Endothelial cell of umbilical vein (primary cell): ENCODE data around the gene PHLDB2. TPM values are rescaled to one million over a fixed set of nuclear protein-coding genes. Genes with fewer than 3 reads are reported as not detected.

ENCODE experiments used
- BruUV-seq: library from RNA; stranded (reverse); fragments of 400-500 nt; replicated peaks from 2 replicates; lab custom pipeline; 2021; lab: Mats Ljungman, UMichigan
- CTCF ChIA-PET: fragments of 300-600, 350-600 bp; sonication (Branson Sonifier 250); formaldehyde crosslinking; loops from one replicate; lab custom pipeline; 2021; ENCODE audit warnings: antibody characterized with exemption, inconsistent platforms; lab: Charles Lee
- POLR2A ChIA-PET: fragments of 300-600, 350-600 bp; sonication (Branson Sonifier 250); formaldehyde crosslinking; loops from one replicate; lab custom pipeline; 2021; ENCODE audit warnings: antibody characterized with exemption, inconsistent platforms; lab: Charles Lee
- DNase-seq: peaks from one replicate; pipeline ENCODE4 v3.0.0-alpha.2; 2011; ENCODE audit warnings: low read depth, low spot score
- FAIRE-seq: peaks from 2 replicates; lab custom pipeline; 2011; peaks lifted over from hg19 to GRCh38; lab: Jason Lieb, UNC
- H2AFZ ChIP-seq: 2 replicates; pipeline ENCODE4 v1.6.0; 2012; ENCODE audit warnings: low read depth, low read length, control low read depth, inconsistent platforms
- H3K27ac ChIP-seq: 2 replicates; pipeline ENCODE4 v1.5.1; 2011; ENCODE audit warnings: low read depth, mild to moderate bottlenecking, control low read depth, low read length, moderate library complexity; ENCODE audit not compliant: insufficient read depth
- H3K27me3 ChIP-seq, 2 experiments: 2 replicates each; pipeline versions ENCODE4 v1.6.0 to v1.6.1; 2011; ENCODE audit warnings: low read length in 2 of 2, mixed read lengths in 1 of 2; ENCODE audit not compliant: control insufficient read depth in 2 of 2, insufficient read depth in 2 of 2
- H3K36me3 ChIP-seq, 2 experiments: 2 replicates in 1 of 2; 3 replicates in 1 of 2; pipeline ENCODE4 v1.5.1; 2011; ENCODE audit warnings: low read length in 2 of 2, mild to moderate bottlenecking in 1 of 2, moderate library complexity in 1 of 2; ENCODE audit not compliant: control insufficient read depth in 2 of 2, insufficient read depth in 2 of 2; ENCODE audit errors: extremely low read depth in 1 of 2
- H3K4me1 ChIP-seq: 3 replicates; pipeline ENCODE4 v1.5.1; 2011; ENCODE audit warnings: mild to moderate bottlenecking, low read length; ENCODE audit not compliant: control insufficient read depth, insufficient read depth; ENCODE audit errors: extremely low read depth
- H3K4me2 ChIP-seq: 2 replicates; pipeline ENCODE4 v1.6.1; 2011; ENCODE audit warnings: low read length, control low read depth, mixed read lengths; ENCODE audit not compliant: insufficient read depth
- H3K4me3 ChIP-seq, 3 experiments: fragments of 200-600 bp in 1 of 3; sonication (generic), shearing (Covaris generic) in 1 of 3; replicated peaks in 1 of 3; 2 replicates each; pipeline ENCODE4 v1.5.1; 2011 to 2016; ENCODE audit warnings: control low read depth in 3 of 3, low read length in 3 of 3, mild to moderate bottlenecking in 2 of 3, inconsistent platforms in 1 of 3, low read depth in 1 of 3, moderate library complexity in 1 of 3; ENCODE audit not compliant: insufficient read depth in 1 of 3
- H3K79me2 ChIP-seq: 2 replicates; pipeline ENCODE4 v1.6.0; 2012; ENCODE audit warnings: low read length, inconsistent platforms; ENCODE audit not compliant: control insufficient read depth, insufficient read depth
- H3K9ac ChIP-seq: replicated peaks from 2 replicates; pipeline ENCODE3; 2011; ENCODE audit warnings: low read length, control low read depth; ENCODE audit not compliant: insufficient read depth; ENCODE audit errors: extremely low read depth
- H3K9me1 ChIP-seq: replicated peaks from 3 replicates; pipeline ENCODE4 v1.6.0; 2011; ENCODE audit warnings: mild to moderate bottlenecking, low read length; ENCODE audit not compliant: control insufficient read depth, insufficient read depth; ENCODE audit errors: extremely low read depth
- H3K9me3 ChIP-seq: replicated peaks from 2 replicates; pipeline ENCODE4 v1.5.1; 2012; ENCODE audit warnings: low read length, inconsistent platforms; ENCODE audit not compliant: control insufficient read depth, insufficient read depth
- H4K20me1 ChIP-seq: replicated peaks from 2 replicates; pipeline ENCODE3; 2011; ENCODE audit warnings: mild to moderate bottlenecking, low read length; ENCODE audit not compliant: control insufficient read depth, insufficient read depth; ENCODE audit errors: extremely low read depth
- EZH2 ChIP-seq: IDR thresholded peaks from 2 replicates; pipeline ENCODE4 v1.6.1; 2012; ENCODE audit warnings: borderline replicate concordance, low read depth, mild to moderate bottlenecking, moderate library complexity, low read length, inconsistent platforms; ENCODE audit not compliant: severe bottlenecking
- FOS ChIP-seq: IDR thresholded peaks from 2 replicates; pipeline ENCODE4 v1.6.1; 2011; ENCODE audit warnings: mild to moderate bottlenecking, low read length, moderate library complexity, borderline replicate concordance; ENCODE audit not compliant: insufficient read depth
- GATA2 ChIP-seq: IDR thresholded peaks from 2 replicates; pipeline ENCODE4 v1.7.0; 2011; ENCODE audit warnings: low read depth, mild to moderate bottlenecking, moderate library complexity, mixed read lengths, low read length; ENCODE audit not compliant: insufficient read length, insufficient read depth
- JUN ChIP-seq: IDR thresholded peaks from 2 replicates; pipeline ENCODE4 v1.6.1; 2011; ENCODE audit warnings: borderline replicate concordance, low read depth; ENCODE audit not compliant: insufficient read length, insufficient read depth
- MYC ChIP-seq: IDR thresholded peaks from one replicate; pipeline ENCODE4 v1.6.1; 2011; ENCODE audit warnings: mild to moderate bottlenecking, low read depth, low read length
- POLR2A ChIP-seq: IDR thresholded peaks from 2 replicates; pipeline ENCODE4 v1.6.1; 2012; ENCODE audit warnings: low read depth, mild to moderate bottlenecking, control low read depth, low read length
- POLR2AphosphoS5 ChIP-seq: IDR thresholded peaks from 2 replicates; pipeline ENCODE4 v1.6.1; 2012; ENCODE audit warnings: low read depth, mild to moderate bottlenecking, control low read depth, low read length, moderate library complexity; ENCODE audit not compliant: insufficient read depth
- dilution Hi-C: fragments of 300-500 bp; cut with MboI; formaldehyde crosslinking; loops from one replicate; pipeline ENCODE4 v1.15.0; 2019; ENCODE audit warnings: low sequenced_read_pairs; ENCODE audit not compliant: extremely low pct_ligation_motif_present
- intact Hi-C: fragments of 100-400 bp; cut with micrococcal nuclease; formaldehyde crosslinking; loops from one replicate; pipeline ENCODE4 v1.10.0; 2022
- polyA plus RNA-seq, 4 experiments: library from polyadenylated mRNA; depleted of rRNA in 3 of 4; stranded (reverse) in 3 of 4; unstranded in 1 of 4; fragments of >200 nt; gene quantifications; 2 replicates each; pipeline versions ENCODE4 v1.2.1 to v1.2.3, GENCODE V29; 2011 to 2012; ENCODE audit warnings: missing spikeins in 1 of 4
- total RNA-seq: library from RNA; stranded (reverse); gene quantifications from 2 replicates; pipeline ENCODE4 v1.2.3, GENCODE V29; 2021
- TF ChIP-seq, protein P1 (sequence below), 2 donors: IDR thresholded peaks; 1 replicate in 1 of 2; 2 replicates in 1 of 2; pipeline ENCODE4 v1.5.1; 2011; ENCODE audit warnings: low read length in 2 of 2, mild to moderate bottlenecking in 2 of 2, moderate library complexity in 2 of 2, control low read depth in 1 of 2, inconsistent platforms in 1 of 2, low read depth in 1 of 2; ENCODE audit not compliant: insufficient read depth in 1 of 2; ENCODE audit errors: extremely low read depth in 1 of 2
- TF ChIP-seq, protein P2 (sequence below): IDR thresholded peaks from 2 replicates; pipeline ENCODE4 v1.6.1; 2011; ENCODE audit not compliant: insufficient read depth, insufficient read length

PHLDB2 gene
- total and polyA plus RNA-seq, 2 donors (not counting 3 experiments of a cell fraction or from before 2014, with no cell fraction given) = 22.4 to 104 TPM

GRCh38 chr3:111857474-111857873 is 1.6 kb upstream of the PHLDB2 start:
- no peak overlapping the region for H3K27ac ChIP-seq
- H3K9me1 ChIP-seq = no peaks in the 10 kb centered on the region
- peaks cover 24% of the 10 kb centered on the region for H3K79me2 ChIP-seq
- DNase-seq = no peak
- H3K36me3 ChIP-seq = no peaks in the 10 kb centered on the region
- H2AFZ ChIP-seq = no peak overlapping the region
- intact Hi-C loops = no loop called here
- FAIRE-seq = no peak
- TF ChIP-seq, protein P1, sequence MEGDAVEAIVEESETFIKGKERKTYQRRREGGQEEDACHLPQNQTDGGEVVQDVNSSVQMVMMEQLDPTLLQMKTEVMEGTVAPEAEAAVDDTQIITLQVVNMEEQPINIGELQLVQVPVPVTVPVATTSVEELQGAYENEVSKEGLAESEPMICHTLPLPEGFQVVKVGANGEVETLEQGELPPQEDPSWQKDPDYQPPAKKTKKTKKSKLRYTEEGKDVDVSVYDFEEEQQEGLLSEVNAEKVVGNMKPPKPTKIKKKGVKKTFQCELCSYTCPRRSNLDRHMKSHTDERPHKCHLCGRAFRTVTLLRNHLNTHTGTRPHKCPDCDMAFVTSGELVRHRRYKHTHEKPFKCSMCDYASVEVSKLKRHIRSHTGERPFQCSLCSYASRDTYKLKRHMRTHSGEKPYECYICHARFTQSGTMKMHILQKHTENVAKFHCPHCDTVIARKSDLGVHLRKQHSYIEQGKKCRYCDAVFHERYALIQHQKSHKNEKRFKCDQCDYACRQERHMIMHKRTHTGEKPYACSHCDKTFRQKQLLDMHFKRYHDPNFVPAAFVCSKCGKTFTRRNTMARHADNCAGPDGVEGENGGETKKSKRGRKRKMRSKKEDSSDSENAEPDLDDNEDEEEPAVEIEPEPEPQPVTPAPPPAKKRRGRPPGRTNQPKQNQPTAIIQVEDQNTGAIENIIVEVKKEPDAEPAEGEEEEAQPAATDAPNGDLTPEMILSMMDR (IDR thresholded peaks at IDR 0.05; ENCODE audit: extremely low read depth in 1 of 2, insufficient read depth in 1 of 2, low read depth in 1 of 2, low read length in 2 of 2) = no peak
- no peak for TF ChIP-seq MYC
- TF ChIP-seq, protein P2, sequence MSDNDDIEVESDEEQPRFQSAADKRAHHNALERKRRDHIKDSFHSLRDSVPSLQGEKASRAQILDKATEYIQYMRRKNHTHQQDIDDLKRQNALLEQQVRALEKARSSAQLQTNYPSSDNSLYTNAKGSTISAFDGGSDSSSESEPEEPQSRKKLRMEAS = no peak
- TF ChIP-seq JUN = no peak
- TF ChIP-seq EZH2 = no peak
- no peak for TF ChIP-seq FOS
- no peak for TF ChIP-seq POLR2AphosphoS5
- TF ChIP-seq GATA2 = no peak
- no peak for TF ChIP-seq POLR2A
- ChIA-PET CTCF (interaction anchor here (2.1 to 8.7 kb wide), 2 partner anchors 138 to 156 kb away, joined by 6 to 424 read pairs; no protein-coding TSS in a partner anchor), POLR2A (no interaction called here)
- no peaks in the 10 kb centered on the region for H4K20me1 ChIP-seq
- H3K9ac ChIP-seq = no peak overlapping the region
- H3K9me3 ChIP-seq = no peaks in the 10 kb centered on the region
- H3K4me3 ChIP-seq = no peak overlapping the region
- peaks cover 28% of the 10 kb centered on the region for H3K4me1 ChIP-seq
- no TSS peak for BruUV-seq
- H3K27me3 ChIP-seq = no peaks in the 10 kb centered on the region
- dilution Hi-C loops = loop anchor here (25.0 kb wide), 1 partner anchor 120 kb away; no protein-coding TSS in a partner anchor
- H3K4me2 ChIP-seq = no peak overlapping the region
